Liver (tissue), 9 donors: Measurements from ENCODE around the gene TGM4. TPM values are rescaled to one million over a fixed set of nuclear protein-coding genes. Genes with fewer than 3 reads are reported as not detected.
"Not testable (repeated sequence)": the region's sequence is repeated elsewhere in the genome, so short reads cannot be mapped to it uniquely, and the experiment has no call there.

Experiments
- DNase-seq: peaks from one replicate; pipeline ENCODE4 v3.0.0-alpha.2; 2017; ENCODE audit warnings: low spot score
- H3K27ac ChIP-seq, 2 donors: one replicate each; pipeline ENCODE4 v1.7.0; 2013; ENCODE audit warnings: inconsistent platforms in 2 of 2, low read length in 2 of 2, control low read depth in 1 of 2, low read depth in 1 of 2, mild to moderate bottlenecking in 1 of 2
- H3K27me3 ChIP-seq, 4 donors: one replicate each; pipeline versions ENCODE4 v1.6.1 to v1.7.0; 2013; ENCODE audit warnings: low read length in 3 of 4, inconsistent platforms in 1 of 4, mild to moderate bottlenecking in 1 of 4, moderate library complexity in 1 of 4; ENCODE audit not compliant: control insufficient read depth in 4 of 4, insufficient read depth in 4 of 4
- H3K36me3 ChIP-seq, 4 donors: one replicate each; pipeline versions ENCODE4 v1.6.1 to v1.7.0; 2013; ENCODE audit warnings: low read length in 3 of 4, mild to moderate bottlenecking in 3 of 4, low read depth in 1 of 4, moderate library complexity in 1 of 4; ENCODE audit not compliant: control insufficient read depth in 4 of 4, insufficient read depth in 3 of 4
- H3K4me1 ChIP-seq, 4 donors: one replicate each; pipeline versions ENCODE4 v1.6.1 to v1.7.0; 2013; ENCODE audit warnings: low read length in 3 of 4, mild to moderate bottlenecking in 3 of 4, moderate library complexity in 1 of 4; ENCODE audit not compliant: control insufficient read depth in 4 of 4, insufficient read depth in 4 of 4
- H3K4me3 ChIP-seq, 3 donors: one replicate each; pipeline versions ENCODE4 v1.6.1 to v1.7.0; 2013; ENCODE audit warnings: low read length in 3 of 3, control low read depth in 1 of 3, low read depth in 1 of 3, mild to moderate bottlenecking in 1 of 3
- H3K9ac ChIP-seq, 2 donors: one replicate each; pipeline ENCODE4 v1.7.0; 2013; ENCODE audit warnings: low read length in 2 of 2, mild to moderate bottlenecking in 2 of 2, moderate library complexity in 2 of 2, control low read depth in 1 of 2, low read depth in 1 of 2
- H3K9me3 ChIP-seq, 4 donors: one replicate each; pipeline versions ENCODE4 v1.6.1 to v1.7.0; 2013; ENCODE audit warnings: low read length in 3 of 4; ENCODE audit not compliant: control insufficient read depth in 4 of 4
- ATF3 ChIP-seq: IDR thresholded peaks from 2 replicates; pipeline ENCODE4 v1.6.1; 2016; ENCODE audit warnings: antibody characterized with exemption
- EGR1 ChIP-seq, 2 donors: IDR thresholded peaks; 2 replicates each; pipeline ENCODE4 v1.6.1; 2016 to 2018; ENCODE audit warnings: antibody characterized with exemption in 2 of 2, low read depth in 2 of 2
- FOXA1 ChIP-seq: IDR thresholded peaks from 2 replicates; pipeline ENCODE4 v1.6.1; 2016; ENCODE audit warnings: antibody characterized with exemption
- FOXA2 ChIP-seq: IDR thresholded peaks from 2 replicates; pipeline ENCODE4 v1.6.1; 2016; ENCODE audit warnings: antibody characterized with exemption
- HNF4G ChIP-seq: IDR thresholded peaks from 2 replicates; pipeline ENCODE4 v1.6.1; 2016; ENCODE audit warnings: antibody characterized with exemption
- JUND ChIP-seq, 2 donors: IDR thresholded peaks; 2 replicates each; pipeline ENCODE4 v1.6.1; 2016; ENCODE audit warnings: antibody characterized with exemption in 2 of 2
- MAX ChIP-seq: IDR thresholded peaks from 2 replicates; pipeline ENCODE4 v1.6.1; 2016; ENCODE audit warnings: antibody characterized with exemption
- NR2F2 ChIP-seq: IDR thresholded peaks from 2 replicates; pipeline ENCODE4 v1.6.1; 2016; ENCODE audit warnings: antibody characterized with exemption
- RAD21 ChIP-seq, 2 donors: IDR thresholded peaks; 2 replicates each; pipeline ENCODE4 v1.6.1; 2016; ENCODE audit warnings: antibody characterized with exemption in 2 of 2, mild to moderate bottlenecking in 2 of 2
- REST ChIP-seq: IDR thresholded peaks from 2 replicates; pipeline ENCODE4 v1.6.1; 2016; ENCODE audit warnings: antibody characterized with exemption, mild to moderate bottlenecking
- RXRA ChIP-seq, 2 donors: IDR thresholded peaks; 2 replicates each; pipeline ENCODE4 v1.6.1; 2017 to 2018; ENCODE audit warnings: antibody characterized with exemption in 2 of 2, mild to moderate bottlenecking in 1 of 2
- TAF1 ChIP-seq: conservative IDR thresholded peaks from 2 replicates; pipeline ENCODE4 v1.6.1; 2016; ENCODE audit warnings: antibody characterized with exemption, mild to moderate bottlenecking
- YY1 ChIP-seq: IDR thresholded peaks from 2 replicates; pipeline ENCODE4 v1.6.1; 2016; ENCODE audit warnings: antibody characterized with exemption, mild to moderate bottlenecking
- WGBS: extraction: QIAGEN DNeasy Blood & Tissue Kit; methylation state at CpG from one replicate; pipeline ENCODE4 v1.1.7; 2013; 5-methylcytosine and 5-hydroxymethylcytosine counted together
- polyA plus RNA-seq, 2 donors: library from polyadenylated mRNA; stranded (reverse) in 1 of 2; unstranded in 1 of 2; fragments of 200-250 nt in 1 of 2; fragments of >200 nt in 1 of 2; fragmentation: Nextera tagmentation in 1 of 2; extraction: Ambion mirVana in 1 of 2; gene quantifications; one replicate each; pipeline versions ENCODE4 v1.2.1 to v1.2.3, GENCODE V29; 2013 to 2015
- total RNA-seq, 2 donors: library from RNA; depleted of rRNA; stranded (reverse); fragments of >200 nt; gene quantifications; one replicate each; pipeline ENCODE4 v1.2.3, GENCODE V29; 2014
- donor health status: healthy.
- donor health status: healthy.
- donor health status: healthy.
- donor health status: healthy.
- donor health status: healthy.

TGM4 gene
- total and polyA plus RNA-seq, 4 donors, result not detected

GRCh38 chr3:44848634-44849033, 25.8 kb upstream of the TGM4 start:
- H3K27ac ChIP-seq, result no peak overlapping the region
- H3K36me3 ChIP-seq, result no peaks in the 10 kb centered on the region
- no peaks in the 10 kb centered on the region for H3K27me3 ChIP-seq
- H3K9me3 ChIP-seq, result no peaks in the 10 kb centered on the region
- 87% methylated on average over 1 of the region's 1 CpG for WGBS
- H3K4me1 ChIP-seq, result no peaks in the 10 kb centered on the region
- no peak overlapping the region for H3K4me3 ChIP-seq
- DNase-seq, result no peak
- TF ChIP-seq FOXA1 (no peak), MAX (no peak), JUND (IDR thresholded peaks at IDR 0.05) (no peak), NR2F2 (no peak), RAD21 (IDR thresholded peaks at IDR 0.05) (no peak), YY1 (no peak), REST (no peak)
- H3K9ac ChIP-seq, result no peak overlapping the region

GRCh38 chr3:44856663-44857062, 17.7 kb upstream of the TGM4 start:
- H3K4me3 ChIP-seq, H3K9ac ChIP-seq, H3K27me3 ChIP-seq, DNase-seq, H3K9me3 ChIP-seq, H3K36me3 ChIP-seq, H3K4me1 ChIP-seq, H3K27ac ChIP-seq: not testable (repeated sequence)
- whole genome bisulfite sequencing, result 98% methylated on average over 6 of the region's 6 CpGs

- Histone ChIP-seq H3K27ac (no peak overlapping the region), H3K9me3 (peaks cover 0 to 2% (median 0%) of the 10 kb centered on the region in 4 donors), H3K36me3 (peaks cover 0 to 2% (median 0%) of the 10 kb centered on the region in 4 donors), H3K9ac (no peak overlapping the region), H3K4me1 (peaks cover 0 to 11% (median 7%) of the 10 kb centered on the region in 4 donors), H3K27me3 (no peaks in the 10 kb centered on the region), H3K4me3 (no peak overlapping the region)
- TF ChIP-seq HNF4G, result no peak
- no peak for TF ChIP-seq RXRA (IDR thresholded peaks at IDR 0.05)
- no peak for TF ChIP-seq FOXA1
- TF ChIP-seq YY1, result no peak
- no peak for TF ChIP-seq EGR1 (IDR thresholded peaks at IDR 0.05; ENCODE audit: low read depth in 2 of 2)
- TF ChIP-seq TAF1, result no peak
- no peak for TF ChIP-seq FOXA2
- no peak for TF ChIP-seq ATF3
- TF ChIP-seq MAX, result no peak
- TF ChIP-seq RAD21 (IDR thresholded peaks at IDR 0.05), result no peak
- no peak for TF ChIP-seq NR2F2
- WGBS, result 97% methylated on average over 4 of the region's 4 CpGs
- no peak for DNase-seq
Measured at GRCh38 chr3:44860117-44860516, 14.3 kb upstream of the TGM4 start.
